CD4-positive, alpha-beta T cell (primary cell): ENCODE measurements around the gene ADGRV1. TPM values are rescaled to one million over a fixed set of nuclear protein-coding genes. Genes with fewer than 3 reads are reported as not detected.

Source experiments
- ATAC-seq: fragments of 200-7000 bp; cut with Tn5 transposase; one replicate; pipeline ENCODE4 v1.10.0; 2022; ENCODE audit warnings: mild to moderate bottlenecking; ENCODE audit not compliant: poor library complexity
- CTCF ChIA-PET: fragments of 350-600 bp; sonication (Branson Sonifier 250); formaldehyde crosslinking; loops from one replicate; lab custom pipeline; 2021; ENCODE audit warnings: antibody characterized with exemption, inconsistent platforms; lab: Charles Lee
- POLR2A ChIA-PET: fragments of 350-600 bp; sonication (Branson Sonifier 250); formaldehyde crosslinking; loops from one replicate; lab custom pipeline; 2021; ENCODE audit warnings: antibody characterized with exemption, inconsistent platforms; lab: Charles Lee
- DNase-seq, 14 experiments: peaks; one replicate each; pipeline ENCODE4 v3.0.0-alpha.2; 2013 to 2020; ENCODE audit warnings: mixed read lengths in 2 of 14
- H3K27ac ChIP-seq, 2 donors: one replicate each; pipeline versions ENCODE4 v1.5.1 to v1.7.0; 2013; ENCODE audit warnings: low read length in 2 of 2, low read depth in 1 of 2, mild to moderate bottlenecking in 1 of 2
- H3K27me3 ChIP-seq, 2 experiments: 1 replicate in 1 of 2; 2 replicates in 1 of 2; pipeline versions ENCODE4 v1.6.1 to v1.7.0; 2013; ENCODE audit warnings: low read length in 2 of 2, control low read depth in 1 of 2, mild to moderate bottlenecking in 1 of 2, moderate library complexity in 1 of 2; ENCODE audit not compliant: insufficient read depth in 2 of 2, control insufficient read depth in 1 of 2
- H3K36me3 ChIP-seq: one replicate; pipeline ENCODE4 v1.6.1; 2013; ENCODE audit warnings: low read length, control low read depth; ENCODE audit not compliant: insufficient read depth
- H3K4me1 ChIP-seq: one replicate; pipeline ENCODE4 v1.6.1; 2013; ENCODE audit warnings: low read length, control low read depth; ENCODE audit not compliant: insufficient read depth
- H3K4me3 ChIP-seq: one replicate; pipeline ENCODE4 v1.5.1; 2013; ENCODE audit warnings: mild to moderate bottlenecking, low read length, moderate library complexity
- H3K9me3 ChIP-seq, 2 experiments: 1 replicate in 1 of 2; 2 replicates in 1 of 2; pipeline versions ENCODE4 v1.6.1 to v1.7.0; 2013; ENCODE audit warnings: low read length in 2 of 2, mild to moderate bottlenecking in 2 of 2, control low read depth in 1 of 2, moderate library complexity in 1 of 2; ENCODE audit not compliant: control insufficient read depth in 1 of 2, insufficient read depth in 1 of 2
- H3K27ac Mint-ChIP-seq: one replicate; pipeline ENCODE4 v1.8.0; 2020; ENCODE audit warnings: mixed read lengths
- H3K27me3 Mint-ChIP-seq: one replicate; pipeline ENCODE4 v1.8.0; 2021; ENCODE audit warnings: mixed read lengths
- H3K36me3 Mint-ChIP-seq: one replicate; pipeline ENCODE4 v1.8.0; 2021; ENCODE audit warnings: low read depth, mixed read lengths
- H3K4me1 Mint-ChIP-seq: one replicate; pipeline ENCODE4 v1.8.0; 2021; ENCODE audit warnings: low read depth, mixed read lengths
- H3K4me3 Mint-ChIP-seq: one replicate; pipeline ENCODE4 v1.8.0; 2020; ENCODE audit warnings: mild to moderate bottlenecking, mixed read lengths
- H3K9me3 Mint-ChIP-seq: one replicate; pipeline ENCODE4 v1.8.0; 2020; ENCODE audit warnings: mixed read lengths
- CTCF ChIP-seq: fragments of 200-600 bp; IDR thresholded peaks from one replicate; pipeline ENCODE4 v1.8.0; 2022; ENCODE audit warnings: antibody characterized with exemption, mild to moderate bottlenecking
- intact Hi-C, 2 experiments: fragments of 100-400 bp; cut with DNase I in 1 of 2; cut with micrococcal nuclease in 1 of 2; formaldehyde crosslinking; loops; one replicate each; pipeline versions ENCODE4 v1.15.1 to v1.9.0; 2023 to 2025; cut with DNase I, micrococcal nuclease
- total RNA-seq, 174 experiments: library from RNA in 2 of 174; stranded (reverse) in 2 of 174; gene quantifications; one replicate each; pipeline ENCODE4 v1.2.3 and lab custom pipeline; 2021 to 2026

Gene ADGRV1
- total RNA-seq, 2 experiments from 2014 or later, result 0.81 to 1.2 TPM

GRCh38 chr5:90802474-90803317, 244.1 kb downstream of the ADGRV1 start:
- no peak overlapping the region for H3K27ac Mint-ChIP-seq

GRCh38 chr5:90803381-90803780, 244.8 kb downstream of the ADGRV1 start:
- no peak overlapping the region for H3K27ac Mint-ChIP-seq
- H3K4me1 ChIP-seq, result no peaks in the 10 kb centered on the region
- ATAC-seq, result no peak
- DNase-seq, result no peak
- TF ChIP-seq CTCF, result no peak
- intact Hi-C loops, result loop anchor here (5.0 kb wide), 1 partner anchor 614 kb away; no protein-coding TSS in a partner anchor
- H3K9me3 Mint-ChIP-seq, result peaks cover 4% of the 10 kb centered on the region
- no peaks in the 10 kb centered on the region for H3K4me1 Mint-ChIP-seq
- no peaks in the 10 kb centered on the region for H3K27me3 ChIP-seq
- no peaks in the 10 kb centered on the region for H3K36me3 Mint-ChIP-seq
- no peak overlapping the region for H3K4me3 ChIP-seq
- H3K36me3 ChIP-seq, result no peaks in the 10 kb centered on the region
- CTCF ChIA-PET, result interaction anchor here (0.9 to 1.1 kb wide), 2 partner anchors 10 to 14 kb away, joined by 3 read pairs; no protein-coding TSS in a partner anchor
- H3K27me3 Mint-ChIP-seq, result peaks cover 8% of the 10 kb centered on the region
- no peak overlapping the region for H3K27ac ChIP-seq
- H3K9me3 ChIP-seq, result no peaks in the 10 kb centered on the region
- POLR2A ChIA-PET, result no interaction called here
- no peak overlapping the region for H3K4me3 Mint-ChIP-seq

More at GRCh38 chr5:90802474-90803317, 244.1 kb downstream of the ADGRV1 start:
- Mint-ChIP-seq H3K27me3 (peaks cover 8% of the 10 kb centered on the region), H3K9me3 (peaks cover 4% of the 10 kb centered on the region), H3K4me1 (no peaks in the 10 kb centered on the region), H3K4me3 (no peak overlapping the region), H3K36me3 (no peaks in the 10 kb centered on the region)
- intact Hi-C loops, result loop anchor here (5.0 kb wide), 1 partner anchor 615 kb away; no protein-coding TSS in a partner anchor
- no peaks in the 10 kb centered on the region for H3K4me1 ChIP-seq
- no peaks in the 10 kb centered on the region for H3K9me3 ChIP-seq
- no peak overlapping the region for H3K4me3 ChIP-seq
- ChIA-PET CTCF (interaction anchor here (0.9 to 1.1 kb wide), 2 partner anchors 10 to 14 kb away, joined by 3 read pairs; no protein-coding TSS in a partner anchor), POLR2A (no interaction called here)
- peak; percentile 55 for TF ChIP-seq CTCF
- no peak overlapping the region for H3K27ac ChIP-seq
- DNase-seq (peak in 4 of 14 experiments; percentile 4 to 20 (median 16)), ATAC-seq (no peak)
- no peaks in the 10 kb centered on the region for H3K27me3 ChIP-seq
- H3K36me3 ChIP-seq, result no peaks in the 10 kb centered on the region

DNA sequence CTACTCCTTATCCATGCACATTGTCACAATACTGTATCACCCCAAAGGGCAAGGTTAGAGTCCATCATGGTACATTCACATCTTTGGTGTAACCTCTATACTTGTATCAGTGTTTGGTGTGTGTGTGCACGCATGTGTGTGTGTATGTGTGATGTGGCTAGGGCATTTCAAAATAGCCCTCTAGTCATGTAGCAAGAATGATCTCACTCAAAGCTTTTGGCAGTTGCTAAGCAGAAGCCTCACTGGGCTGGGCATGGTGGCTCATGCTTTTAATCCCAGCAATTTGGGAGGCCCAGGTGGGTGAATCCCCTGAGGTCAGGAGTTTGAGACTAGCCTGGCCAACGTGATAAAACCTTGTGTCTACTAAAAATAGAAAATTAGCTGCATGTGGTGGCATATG, 245.3 kb downstream of the ADGRV1 start:
- Mint-ChIP-seq H3K4me1 (no peaks in the 10 kb centered on the region), H3K27ac (no peak overlapping the region), H3K4me3 (no peak overlapping the region), H3K27me3 (peaks cover 8% of the 10 kb centered on the region), H3K36me3 (no peaks in the 10 kb centered on the region), H3K9me3 (peaks cover 4% of the 10 kb centered on the region)
- H3K27me3 ChIP-seq, result no peaks in the 10 kb centered on the region
- H3K27ac ChIP-seq, result no peak overlapping the region
- ChIA-PET CTCF (no interaction called here), POLR2A (no interaction called here)
- DNase-seq, result no peak
- no peaks in the 10 kb centered on the region for H3K36me3 ChIP-seq
- no peak for ATAC-seq
- no peaks in the 10 kb centered on the region for H3K4me1 ChIP-seq
- no peak for TF ChIP-seq CTCF
- intact Hi-C loops, result loop anchor here (5.0 kb wide), 1 partner anchor 613 kb away; no protein-coding TSS in a partner anchor
- no peaks in the 10 kb centered on the region for H3K9me3 ChIP-seq
- no peak overlapping the region for H3K4me3 ChIP-seq
